GM18861 (cell line): ENCODE data around the gene SEC23A.
"Not testable (repeated sequence)": the region's sequence is repeated elsewhere in the genome, so short reads cannot be mapped to it uniquely, and the experiment has no call there.

Source experiments
- ATAC-seq: cut with Tn5 transposase; IDR thresholded peaks from one replicate; pipeline ENCODE4 v1.9.1; 2021; ENCODE audit not compliant: unreplicated experiment

SEC23A gene

GRCh38 chr14:39033371-39033770 lies 69.7 kb downstream of the SEC23A start:
- ATAC-seq, result no peak

- ATAC-seq, result no peak
These were observed 72.8 kb downstream of the SEC23A start for GRCh38 chr14:39030209-39030608.

GRCh38 chr14:39029789-39030188 lies 73.2 kb downstream of the SEC23A start:
- no peak for ATAC-seq

GRCh38 chr14:39028620-39029019 lies 74.4 kb downstream of the SEC23A start:
- no peak for ATAC-seq

- ATAC-seq, result no peak
These were observed 77.0 kb downstream of the SEC23A start for GRCh38 chr14:39025810-39026627.

GRCh38 chr14:39025250-39025809 lies 77.7 kb downstream of the SEC23A start:
- ATAC-seq, result no peak

GRCh38 chr14:39023939-39024871 lies 78.8 kb downstream of the SEC23A start:
- ATAC-seq, result no peak

GRCh38 chr14:39017096-39018016 lies 85.7 kb downstream of the SEC23A start:
- ATAC-seq, result not testable (repeated sequence)

- ATAC-seq, result no peak
These were observed 86.3 kb downstream of the SEC23A start for GRCh38 chr14:39016733-39017095.

GRCh38 chr14:39015964-39016577 lies 87.0 kb downstream of the SEC23A start:
- ATAC-seq, result no peak

GRCh38 chr14:39015360-39015961 lies 87.6 kb downstream of the SEC23A start:
- ATAC-seq, result peak; percentile 94

GRCh38 chr14:39014460-39014859 lies 88.6 kb downstream of the SEC23A start:
- ATAC-seq, result no peak

- ATAC-seq, result not testable (repeated sequence)
These were observed 94.1 kb downstream of the SEC23A start for GRCh38 chr14:39008965-39009364.

- no peak for ATAC-seq
These were observed 96.2 kb downstream of the SEC23A start for GRCh38 chr14:39006721-39007410.

- no peak for ATAC-seq
These were observed 97.8 kb downstream of the SEC23A start for GRCh38 chr14:39005044-39005880.

GRCh38 chr14:38999949-39000348 lies 103.1 kb downstream of the SEC23A start:
- ATAC-seq, result no peak

GRCh38 chr14:38994731-38995130 lies 108.3 kb downstream of the SEC23A start:
- no peak for ATAC-seq

GRCh38 chr14:38993981-38994380 lies 109.1 kb downstream of the SEC23A start:
- ATAC-seq, result no peak
